DMS114 treated with DMSO at 0.1 percent for 48 hours (cell line): ENCODE measurements around the gene VWA8.
"Not testable (repeated sequence)": the region's sequence is repeated elsewhere in the genome, so short reads cannot be mapped to it uniquely, and the experiment has no call there.

Experiments used
- DNase-seq: peaks from one replicate; lab custom pipeline; 2025; ENCODE audit not compliant: unreplicated experiment; lab: John Stamatoyannopoulos, UW

The VWA8 gene

GRCh38 chr13:41597348-41598041, 363.4 kb downstream of the VWA8 start:
- no peak for DNase-seq

GRCh38 chr13:41596190-41596589, 364.7 kb downstream of the VWA8 start:
- no peak for DNase-seq

- no peak for DNase-seq
These were observed 365.6 kb downstream of the VWA8 start for GRCh38 chr13:41595298-41595697.

GRCh38 chr13:41590643-41591042, 370.3 kb downstream of the VWA8 start:
- no peak for DNase-seq

GRCh38 chr13:41590122-41590521, 370.8 kb downstream of the VWA8 start:
- no peak for DNase-seq

GRCh38 chr13:41589434-41589833, 371.5 kb downstream of the VWA8 start:
- DNase-seq, result no peak

GRCh38 chr13:41588899-41589298, 372.0 kb downstream of the VWA8 start:
- DNase-seq, result no peak

GRCh38 chr13:41588448-41588847, 372.5 kb downstream of the VWA8 start:
- DNase-seq, result no peak

- DNase-seq, result no peak
These were observed 373.4 kb downstream of the VWA8 start for GRCh38 chr13:41587490-41587889.

- DNase-seq, result no peak
These were observed 374.7 kb downstream of the VWA8 start for GRCh38 chr13:41586216-41586615.

GRCh38 chr13:41582027-41582463, 378.9 kb downstream of the VWA8 start:
- no peak for DNase-seq

- DNase-seq, result no peak
These were observed 380.6 kb downstream of the VWA8 start for GRCh38 chr13:41580345-41580744.

GRCh38 chr13:41579881-41580280, 381.0 kb downstream of the VWA8 start:
- DNase-seq, result no peak

GRCh38 chr13:41579168-41579567, 381.7 kb downstream of the VWA8 start:
- no peak for DNase-seq

GRCh38 chr13:41578371-41578770, 382.5 kb downstream of the VWA8 start:
- no peak for DNase-seq

GRCh38 chr13:41577436-41577835, 383.5 kb downstream of the VWA8 start:
- DNase-seq, result no peak

GRCh38 chr13:41573640-41574039, 387.3 kb downstream of the VWA8 start:
- DNase-seq, result not testable (repeated sequence)

- not testable (repeated sequence) for DNase-seq
These were observed 389.0 kb downstream of the VWA8 start for GRCh38 chr13:41571817-41572340.

GRCh38 chr13:41568972-41569351, 391.9 kb downstream of the VWA8 start:
- no peak for DNase-seq

GRCh38 chr13:41568143-41568971, 392.6 kb downstream of the VWA8 start:
- DNase-seq, result no peak

GRCh38 chr13:41567363-41567762, 393.5 kb downstream of the VWA8 start:
- DNase-seq, result no peak

GRCh38 chr13:41565846-41566245, 395.1 kb downstream of the VWA8 start:
- DNase-seq, result no peak
